Esophagus muscularis mucosa (tissue), 4 donors: Measurements from ENCODE around the gene NCF4.

Experiments used
- EP300 ChIP-seq: sonication (generic); formaldehyde crosslinking; IDR thresholded peaks from one replicate; pipeline ENCODE4 v1.6.1; 2017; ENCODE audit warnings: antibody characterized with exemption
- POLR2A ChIP-seq: fragments of 450-650 bp; IDR thresholded peaks from one replicate; pipeline ENCODE4 v1.6.1; 2017; ENCODE audit warnings: antibody characterized with exemption, moderate library complexity, mild to moderate bottlenecking, low read depth
- TF ChIP-seq, protein P1 (sequence below), 3 experiments: fragments of 200-600 bp in 2 of 3; fragments of 450-650 bp in 1 of 3; sonication (generic) in 2 of 3; IDR thresholded peaks; one replicate each; pipeline ENCODE4 v1.5.1; 2017 to 2019; ENCODE audit warnings: antibody characterized with exemption in 3 of 3, mild to moderate bottlenecking in 2 of 3, moderate library complexity in 1 of 3

DNA sequence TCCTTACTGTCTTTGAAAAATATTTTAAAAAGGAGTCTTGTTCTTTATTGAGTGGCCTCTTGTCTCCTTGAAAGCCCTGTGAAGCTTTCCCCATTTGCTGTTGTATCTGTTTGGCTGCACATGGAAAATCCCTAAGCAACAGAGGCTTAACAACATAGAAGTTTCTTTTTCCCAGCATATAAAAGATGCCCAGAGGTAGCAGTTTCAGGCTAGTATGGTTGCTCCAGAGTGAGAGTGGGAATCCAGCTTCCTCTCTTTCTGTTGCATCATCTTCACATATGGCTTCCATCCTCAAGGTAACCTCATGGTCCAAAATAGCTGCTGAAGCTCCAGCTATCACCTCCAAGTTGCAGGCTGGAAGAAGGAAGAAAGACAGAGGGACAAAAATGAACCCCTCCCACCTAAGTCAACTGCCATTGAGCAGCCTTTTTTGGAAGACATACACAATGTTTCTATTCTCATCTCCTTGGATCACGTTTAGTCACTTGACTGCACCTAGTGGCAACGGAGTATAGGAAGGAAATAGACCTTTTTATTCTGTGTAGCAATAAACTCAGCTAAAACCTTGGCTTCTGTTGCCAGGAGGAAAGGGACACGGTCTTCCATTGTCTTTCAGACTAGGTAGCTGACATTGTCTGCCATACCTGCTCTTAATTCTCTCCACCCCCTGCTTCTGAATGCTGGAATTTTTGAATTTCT, 57.9 kb downstream of the NCF4 start:
- TF ChIP-seq EP300 (no peak), POLR2A (no peak)
- TF ChIP-seq, protein P1, sequence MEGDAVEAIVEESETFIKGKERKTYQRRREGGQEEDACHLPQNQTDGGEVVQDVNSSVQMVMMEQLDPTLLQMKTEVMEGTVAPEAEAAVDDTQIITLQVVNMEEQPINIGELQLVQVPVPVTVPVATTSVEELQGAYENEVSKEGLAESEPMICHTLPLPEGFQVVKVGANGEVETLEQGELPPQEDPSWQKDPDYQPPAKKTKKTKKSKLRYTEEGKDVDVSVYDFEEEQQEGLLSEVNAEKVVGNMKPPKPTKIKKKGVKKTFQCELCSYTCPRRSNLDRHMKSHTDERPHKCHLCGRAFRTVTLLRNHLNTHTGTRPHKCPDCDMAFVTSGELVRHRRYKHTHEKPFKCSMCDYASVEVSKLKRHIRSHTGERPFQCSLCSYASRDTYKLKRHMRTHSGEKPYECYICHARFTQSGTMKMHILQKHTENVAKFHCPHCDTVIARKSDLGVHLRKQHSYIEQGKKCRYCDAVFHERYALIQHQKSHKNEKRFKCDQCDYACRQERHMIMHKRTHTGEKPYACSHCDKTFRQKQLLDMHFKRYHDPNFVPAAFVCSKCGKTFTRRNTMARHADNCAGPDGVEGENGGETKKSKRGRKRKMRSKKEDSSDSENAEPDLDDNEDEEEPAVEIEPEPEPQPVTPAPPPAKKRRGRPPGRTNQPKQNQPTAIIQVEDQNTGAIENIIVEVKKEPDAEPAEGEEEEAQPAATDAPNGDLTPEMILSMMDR (IDR thresholded peaks at IDR 0.05), result no peak
